Duodenal mucosa (tissue), 2 donors: ENCODE measurements around the gene CD70.
A peak's percentile ranks its signal among the peaks of the same experiment; 100 is the strongest.
"Not testable (repeated sequence)": the region's sequence is repeated elsewhere in the genome, so short reads cannot be mapped to it uniquely, and the experiment has no call there.

ENCODE experiments used
- H3K27ac ChIP-seq: one replicate; pipeline ENCODE4 v1.7.0; 2013; ENCODE audit warnings: low read depth, low read length
- H3K27me3 ChIP-seq, 2 donors: one replicate each; pipeline ENCODE4 v1.7.0; 2013; ENCODE audit warnings: low read length in 2 of 2, control low read depth in 1 of 2; ENCODE audit not compliant: insufficient read depth in 2 of 2, control insufficient read depth in 1 of 2
- H3K36me3 ChIP-seq, 2 donors: one replicate each; pipeline ENCODE4 v1.7.0; 2013; ENCODE audit warnings: low read length in 2 of 2, control low read depth in 1 of 2; ENCODE audit not compliant: insufficient read depth in 2 of 2, control insufficient read depth in 1 of 2
- H3K4me1 ChIP-seq, 2 donors: one replicate each; pipeline ENCODE4 v1.7.0; 2013; ENCODE audit warnings: low read length in 2 of 2, control low read depth in 1 of 2; ENCODE audit not compliant: insufficient read depth in 2 of 2, control insufficient read depth in 1 of 2
- H3K4me3 ChIP-seq, 2 donors: one replicate each; pipeline ENCODE4 v1.7.0; 2013; ENCODE audit warnings: low read length in 2 of 2, low read depth in 1 of 2
- H3K9ac ChIP-seq, 2 donors: one replicate each; pipeline ENCODE4 v1.7.0; 2013; ENCODE audit warnings: low read length in 2 of 2, low read depth in 1 of 2
- H3K9me3 ChIP-seq, 2 donors: one replicate each; pipeline ENCODE4 v1.7.0; 2013; ENCODE audit warnings: low read length in 2 of 2, control low read depth in 1 of 2; ENCODE audit not compliant: control insufficient read depth in 1 of 2

Gene CD70

GRCh38 chr19:6590827-6591319 is at the start of gene CD70:
Gene CD70 (minus strand): TSS chr19:6591150. CDS start chr19:6591002, 148 bp downstream.
- no peaks in the 10 kb centered on the region for H3K36me3 ChIP-seq
- H3K4me1 ChIP-seq, result peaks cover 0 to 11% of the 10 kb centered on the region in 2 donors
- peak within 1 kb of the TSS; percentile 28 to 35 for H3K4me3 ChIP-seq
- no peak within 1 kb of the TSS for H3K9ac ChIP-seq
- no peak within 1 kb of the TSS for H3K27ac ChIP-seq
- H3K9me3 ChIP-seq, result no peaks in the 10 kb centered on the region
- peaks cover 27 to 28% of the 10 kb centered on the region in 2 donors for H3K27me3 ChIP-seq

GRCh38 chr19:6640333-6640732 is 49.4 kb upstream of the CD70 start:
- H3K9ac ChIP-seq, H3K27ac ChIP-seq, H3K36me3 ChIP-seq, H3K9me3 ChIP-seq, H3K27me3 ChIP-seq, H3K4me3 ChIP-seq, H3K4me1 ChIP-seq: not testable (repeated sequence)

GRCh38 chr19:6639439-6639838 is 48.5 kb upstream of the CD70 start:
- Histone ChIP-seq H3K4me3 (no peak overlapping the region), H3K9me3 (no peaks in the 10 kb centered on the region), H3K9ac (no peak overlapping the region), H3K4me1 (no peaks in the 10 kb centered on the region), H3K36me3 (no peaks in the 10 kb centered on the region), H3K27ac (no peak overlapping the region), H3K27me3 (no peaks in the 10 kb centered on the region)

GRCh38 chr19:6633456-6633813 is 42.5 kb upstream of the CD70 start:
- H3K4me3 ChIP-seq, H3K9ac ChIP-seq, H3K4me1 ChIP-seq, H3K27me3 ChIP-seq, H3K36me3 ChIP-seq, H3K9me3 ChIP-seq, H3K27ac ChIP-seq: not testable (repeated sequence)

GRCh38 chr19:6632747-6633455 is 42.0 kb upstream of the CD70 start:
- H3K27ac ChIP-seq, H3K4me1 ChIP-seq, H3K9ac ChIP-seq, H3K36me3 ChIP-seq, H3K27me3 ChIP-seq, H3K9me3 ChIP-seq, H3K4me3 ChIP-seq: not testable (repeated sequence)

- H3K27ac ChIP-seq, result no peak overlapping the region
- no peaks in the 10 kb centered on the region for H3K9me3 ChIP-seq
- H3K9ac ChIP-seq, result no peak overlapping the region
- no peaks in the 10 kb centered on the region for H3K36me3 ChIP-seq
- H3K4me1 ChIP-seq, result peaks cover 0 to 3% of the 10 kb centered on the region in 2 donors
- no peaks in the 10 kb centered on the region for H3K27me3 ChIP-seq
- H3K4me3 ChIP-seq, result no peak overlapping the region
Measured at GRCh38 chr19:6632002-6632621, 41.2 kb upstream of the CD70 start.

GRCh38 chr19:6626764-6627163 is 35.8 kb upstream of the CD70 start:
- Histone ChIP-seq H3K27me3 (no peaks in the 10 kb centered on the region), H3K4me1 (no peaks in the 10 kb centered on the region), H3K9ac (no peak overlapping the region), H3K9me3 (no peaks in the 10 kb centered on the region), H3K36me3 (no peaks in the 10 kb centered on the region), H3K27ac (no peak overlapping the region), H3K4me3 (no peak overlapping the region)

GRCh38 chr19:6617374-6617773 is 26.4 kb upstream of the CD70 start:
- no peak overlapping the region for H3K9ac ChIP-seq

GRCh38 chr19:6616011-6616410 is 25.1 kb upstream of the CD70 start:
- Histone ChIP-seq H3K36me3 (no peaks in the 10 kb centered on the region), H3K9me3 (peaks cover 0 to 4% of the 10 kb centered on the region in 2 donors), H3K27me3 (peaks cover 0 to 1% of the 10 kb centered on the region in 2 donors), H3K9ac (no peak overlapping the region), H3K4me1 (no peaks in the 10 kb centered on the region), H3K27ac (no peak overlapping the region), H3K4me3 (no peak overlapping the region)

More at GRCh38 chr19:6617374-6617773, 26.4 kb upstream of the CD70 start:
- Histone ChIP-seq H3K4me3 (no peak overlapping the region), H3K27me3 (no peaks in the 10 kb centered on the region), H3K4me1 (no peaks in the 10 kb centered on the region), H3K9me3 (peaks cover 0 to 4% of the 10 kb centered on the region in 2 donors), H3K27ac (no peak overlapping the region), H3K36me3 (no peaks in the 10 kb centered on the region)

- no peaks in the 10 kb centered on the region for H3K36me3 ChIP-seq
- H3K9ac ChIP-seq, result no peak overlapping the region
- H3K4me3 ChIP-seq, result no peak overlapping the region
- no peaks in the 10 kb centered on the region for H3K4me1 ChIP-seq
- no peak overlapping the region for H3K27ac ChIP-seq
- peaks cover 0 to 4% of the 10 kb centered on the region in 2 donors for H3K27me3 ChIP-seq
- peaks cover 0 to 4% of the 10 kb centered on the region in 2 donors for H3K9me3 ChIP-seq
Measured at GRCh38 chr19:6613711-6614110, 22.8 kb upstream of the CD70 start.
